ENCODE results near the gene SDCCAG8. TPM values are rescaled to one million over a fixed set of nuclear protein-coding genes. Genes with fewer than 3 reads are reported as not detected.

SDCCAG8 gene
- total RNA-seq, 1 donor from 2014 or later = 97.1 TPM

DNA sequence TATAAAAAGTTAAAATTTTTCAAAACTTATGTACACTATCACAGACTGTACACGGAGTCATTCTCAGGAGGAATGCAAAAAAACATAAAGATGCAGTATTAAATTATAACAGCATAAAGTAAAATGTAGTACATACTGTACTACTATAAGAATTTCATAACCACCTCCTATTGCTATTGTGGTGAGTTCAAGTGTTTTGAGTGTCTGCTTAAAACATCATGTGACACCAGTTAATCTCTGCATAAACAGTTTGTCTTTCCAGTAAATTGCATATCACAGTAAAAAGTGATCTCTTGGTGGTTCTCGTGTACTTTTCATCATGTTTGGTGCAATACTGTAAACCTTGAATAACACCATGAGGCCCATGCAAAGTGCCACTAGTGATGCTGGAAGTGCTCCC, 45.2 kb downstream of the SDCCAG8 start:
- Histone ChIP-seq H3K36me3 (peaks cover 6 to 15% of the 10 kb centered on the region in 2 donors), H3K27me3 (no peaks in the 10 kb centered on the region), H3K4me3 (no peak overlapping the region), H3K27ac (no peak overlapping the region), H3K9me3 (no peaks in the 10 kb centered on the region), H3K4me1 (no peaks in the 10 kb centered on the region)
- TF ChIP-seq, protein P1, sequence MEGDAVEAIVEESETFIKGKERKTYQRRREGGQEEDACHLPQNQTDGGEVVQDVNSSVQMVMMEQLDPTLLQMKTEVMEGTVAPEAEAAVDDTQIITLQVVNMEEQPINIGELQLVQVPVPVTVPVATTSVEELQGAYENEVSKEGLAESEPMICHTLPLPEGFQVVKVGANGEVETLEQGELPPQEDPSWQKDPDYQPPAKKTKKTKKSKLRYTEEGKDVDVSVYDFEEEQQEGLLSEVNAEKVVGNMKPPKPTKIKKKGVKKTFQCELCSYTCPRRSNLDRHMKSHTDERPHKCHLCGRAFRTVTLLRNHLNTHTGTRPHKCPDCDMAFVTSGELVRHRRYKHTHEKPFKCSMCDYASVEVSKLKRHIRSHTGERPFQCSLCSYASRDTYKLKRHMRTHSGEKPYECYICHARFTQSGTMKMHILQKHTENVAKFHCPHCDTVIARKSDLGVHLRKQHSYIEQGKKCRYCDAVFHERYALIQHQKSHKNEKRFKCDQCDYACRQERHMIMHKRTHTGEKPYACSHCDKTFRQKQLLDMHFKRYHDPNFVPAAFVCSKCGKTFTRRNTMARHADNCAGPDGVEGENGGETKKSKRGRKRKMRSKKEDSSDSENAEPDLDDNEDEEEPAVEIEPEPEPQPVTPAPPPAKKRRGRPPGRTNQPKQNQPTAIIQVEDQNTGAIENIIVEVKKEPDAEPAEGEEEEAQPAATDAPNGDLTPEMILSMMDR (IDR thresholded peaks at IDR 0.05) = no peak
- no peak for DNase-seq (ENCODE audit: low spot score in 2 of 2)
- intact Hi-C loops (cut with DNase I) = no loop called here

DNA sequence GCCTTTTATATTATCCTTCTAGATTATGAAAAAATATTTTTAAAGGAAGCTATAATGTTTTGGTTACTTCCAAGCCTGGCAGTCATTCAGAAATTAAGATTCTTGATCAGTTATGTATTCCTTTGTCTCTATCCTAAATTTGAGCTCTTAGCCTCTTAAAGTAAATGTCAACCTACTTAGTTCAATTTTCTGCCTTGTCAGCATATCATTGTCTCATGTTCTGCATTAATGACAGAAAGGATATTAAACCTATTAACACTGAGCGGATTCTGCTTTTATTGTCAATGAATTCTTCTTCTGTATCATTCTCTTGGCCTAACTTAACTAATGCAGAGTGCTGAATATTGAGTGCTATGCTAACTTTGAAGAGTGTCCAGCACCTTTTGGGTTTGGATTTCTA, 56.0 kb downstream of the SDCCAG8 start:
- TF ChIP-seq, protein P1 (IDR thresholded peaks at IDR 0.05) = no peak
- Histone ChIP-seq H3K4me1 (no peaks in the 10 kb centered on the region), H3K27me3 (no peaks in the 10 kb centered on the region), H3K4me3 (no peak overlapping the region), H3K27ac (no peak overlapping the region), H3K9me3 (no peaks in the 10 kb centered on the region), H3K36me3 (peaks cover 5 to 22% of the 10 kb centered on the region in 2 donors)
- no peak for DNase-seq (ENCODE audit: low spot score in 2 of 2)
- intact Hi-C loops (cut with DNase I) = no loop called here

DNA sequence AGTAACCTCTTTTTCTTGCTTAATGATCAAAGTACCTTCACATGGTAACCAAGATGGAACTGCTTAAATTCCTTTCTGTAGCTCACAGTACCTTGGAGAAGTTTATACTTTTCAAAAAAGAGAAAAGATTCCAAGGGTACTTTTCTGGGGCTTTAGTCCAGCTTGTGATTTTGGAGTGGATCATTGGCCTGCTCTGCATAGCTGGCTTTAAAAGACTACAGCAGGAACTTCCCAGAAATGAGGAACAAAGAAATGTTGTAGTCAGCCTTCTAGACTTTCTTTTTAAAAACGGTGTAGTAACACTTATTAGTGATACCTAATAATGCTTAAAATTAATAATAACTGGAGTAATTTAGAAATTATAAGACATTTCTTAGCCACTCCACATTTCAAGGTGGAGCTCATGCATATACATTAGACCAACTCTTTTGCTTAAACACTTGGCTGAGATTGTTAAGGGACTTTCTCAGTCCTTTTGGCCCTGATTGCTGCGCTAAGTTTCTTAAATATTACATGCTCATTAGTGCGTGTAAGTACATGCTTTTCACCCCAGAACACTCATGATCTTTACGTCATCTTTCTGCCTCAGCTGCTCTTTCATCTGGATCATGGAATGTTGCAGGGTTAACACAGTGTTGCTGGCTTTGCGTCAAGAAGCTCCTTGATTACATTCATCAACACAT, 57.3 kb downstream of the SDCCAG8 start:
- Histone ChIP-seq H3K4me3 (no peak overlapping the region), H3K27ac (no peak overlapping the region), H3K4me1 (no peaks in the 10 kb centered on the region), H3K27me3 (no peaks in the 10 kb centered on the region), H3K9me3 (no peaks in the 10 kb centered on the region), H3K36me3 (peaks cover 10 to 28% of the 10 kb centered on the region in 2 donors)
- no peak for DNase-seq (ENCODE audit: low spot score in 2 of 2)
- intact Hi-C loops (cut with DNase I) = no loop called here
- TF ChIP-seq, protein P1 (IDR thresholded peaks at IDR 0.05) = no peak

DNA sequence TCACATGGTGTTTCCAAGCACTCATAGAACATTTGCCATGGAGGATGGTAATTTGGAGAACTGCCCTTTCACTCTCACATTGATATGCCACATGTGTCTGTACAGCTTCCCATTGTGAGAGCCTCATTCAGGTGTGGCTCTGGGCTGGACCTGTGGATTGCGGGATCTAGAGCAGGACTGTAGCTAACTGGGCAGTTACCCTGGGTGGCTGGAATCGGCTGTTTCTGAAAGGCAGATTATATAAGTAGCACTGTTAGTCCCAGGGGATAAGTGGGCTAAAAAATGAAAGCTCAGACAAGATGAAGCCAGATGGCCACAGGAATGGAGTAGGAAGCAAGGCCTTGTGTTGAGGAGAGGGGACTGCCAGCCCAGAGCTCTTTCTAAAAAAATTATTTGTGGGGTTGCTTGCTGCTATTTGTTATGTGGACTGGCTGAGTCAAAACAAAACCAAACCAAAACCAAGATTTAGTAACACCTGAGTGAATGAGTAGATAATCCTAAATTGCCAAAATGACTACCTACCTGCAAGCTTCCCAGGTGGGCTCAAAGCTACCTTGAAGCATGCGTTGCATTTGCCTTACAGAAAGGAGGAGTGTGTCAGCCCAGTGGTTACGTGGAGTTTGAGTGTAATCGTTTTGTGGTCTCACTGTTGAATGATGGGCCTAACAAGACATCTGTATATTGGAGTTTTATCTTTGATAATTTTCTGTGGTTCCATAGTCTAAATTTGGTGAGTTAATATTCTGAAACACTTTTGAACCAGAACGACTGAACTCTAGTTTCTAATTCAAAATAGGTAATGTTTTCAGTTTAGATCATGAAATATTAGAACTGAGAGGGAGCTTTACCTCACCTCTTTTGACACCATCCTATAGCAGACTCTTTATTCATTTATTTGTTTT, 58.0 kb downstream of the SDCCAG8 start:
- Histone ChIP-seq H3K27ac (peak overlapping the region in 1 of 2 donors; percentile 22), H3K4me3 (no peak overlapping the region), H3K27me3 (no peaks in the 10 kb centered on the region), H3K9me3 (no peaks in the 10 kb centered on the region), H3K4me1 (no peaks in the 10 kb centered on the region), H3K36me3 (peaks cover 10 to 25% of the 10 kb centered on the region in 2 donors)
- TF ChIP-seq, protein P1 (IDR thresholded peaks at IDR 0.05) = no peak
- intact Hi-C loops (cut with DNase I) = no loop called here
- no peak for DNase-seq (ENCODE audit: low spot score in 2 of 2)

DNA sequence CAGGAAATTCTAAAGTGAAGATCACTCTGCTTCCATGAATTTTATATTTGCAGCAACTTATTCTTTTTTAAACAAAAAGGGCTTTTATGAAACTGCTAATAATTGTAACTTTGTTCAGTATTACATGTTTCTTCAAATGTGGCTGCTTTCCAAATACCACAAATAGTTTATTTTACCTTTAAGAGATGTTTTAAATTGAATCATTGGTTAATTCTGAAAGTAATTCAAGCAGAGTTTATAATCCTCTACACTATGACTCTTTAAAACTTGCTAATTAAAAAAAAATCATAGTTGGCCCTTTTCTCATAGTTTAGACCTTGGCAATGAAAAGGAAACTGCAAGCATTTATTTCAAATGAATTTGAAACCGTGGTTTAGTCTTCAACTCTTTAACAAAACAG, 59.6 kb downstream of the SDCCAG8 start:
- TF ChIP-seq, protein P1 (IDR thresholded peaks at IDR 0.05) = no peak
- Histone ChIP-seq H3K27me3 (no peaks in the 10 kb centered on the region), H3K4me1 (no peaks in the 10 kb centered on the region), H3K36me3 (peaks cover 10 to 19% of the 10 kb centered on the region in 2 donors), H3K9me3 (no peaks in the 10 kb centered on the region), H3K27ac (no peak overlapping the region), H3K4me3 (no peak overlapping the region)
- no peak for DNase-seq (ENCODE audit: low spot score in 2 of 2)
- intact Hi-C loops (cut with DNase I) = no loop called here
